ENCODE results near the gene SLIT1.

- TF ChIP-seq CTCF (IDR thresholded peaks at IDR 0.05; ENCODE audit: insufficient read depth, low read depth, low read length) (peak; percentile 50), EZH2 (IDR thresholded peaks at IDR 0.05; ENCODE audit: insufficient read depth, low read length) (no peak)
Measured at GRCh38 chr10:97025613-97026242, 160.0 kb downstream of the SLIT1 start.
